ENCODE measurements around the gene KIRREL3.

- TF ChIP-seq EZH2 (IDR thresholded peaks at IDR 0.05; ENCODE audit: low read length, unreplicated experiment) (no peak), CTCF (conservative IDR thresholded peaks at IDR 0.05; ENCODE audit: low read depth, low read length) (no peak)
Measured at GRCh38 chr11:126878913-126879482, 121.6 kb downstream of the KIRREL3 start.

Data from PC-3 (cell line).